GM12891 (cell line): Measurements from ENCODE around the gene CSNK1G1.

Experiments used
- PAX5 ChIP-seq: IDR thresholded peaks from 2 replicates; pipeline ENCODE4 v1.6.1; 2011; ENCODE audit warnings: low read length, moderate library complexity, mild to moderate bottlenecking; ENCODE audit not compliant: insufficient read depth, severe bottlenecking
- POLR2A ChIP-seq: IDR thresholded peaks from 2 replicates; pipeline ENCODE4 v1.6.1; 2011; ENCODE audit warnings: low read depth, low read length, control low read depth
- POLR2AphosphoS5 ChIP-seq: IDR thresholded peaks from 2 replicates; pipeline ENCODE4 v1.6.1; 2011; ENCODE audit warnings: low read depth, low read length, control low read depth
- TAF1 ChIP-seq: IDR thresholded peaks from 2 replicates; pipeline ENCODE4 v1.6.1; 2011; ENCODE audit warnings: low read depth, low read length, control low read depth

DNA sequence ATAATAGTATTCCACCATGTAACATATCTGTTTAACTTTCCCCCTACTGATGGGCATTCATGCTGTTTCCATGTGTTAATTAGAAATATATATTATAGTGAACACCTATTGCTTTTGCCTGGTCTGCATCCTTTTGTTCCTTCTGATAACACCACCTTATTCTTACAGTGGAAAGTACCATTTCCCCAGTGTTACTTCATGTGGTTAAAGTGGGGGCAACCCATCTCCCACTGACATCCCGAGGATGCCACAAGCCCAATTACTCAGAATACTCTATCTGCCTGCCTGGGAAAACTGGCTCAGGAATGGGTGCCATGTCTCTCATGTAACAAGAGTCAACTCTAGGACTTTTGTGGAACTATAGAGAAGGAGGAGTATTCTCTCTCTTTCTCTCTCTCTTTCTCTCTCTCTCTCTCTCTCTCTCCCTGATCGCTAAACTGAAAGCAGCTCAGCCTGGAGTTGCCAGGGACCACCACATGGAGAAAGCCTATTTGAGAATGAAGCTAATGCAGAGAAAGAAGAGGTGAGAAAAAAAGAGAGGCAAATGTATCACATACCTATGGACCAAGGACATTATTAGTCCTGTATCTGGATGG, 126.7 kb downstream of the CSNK1G1 start:
- TF ChIP-seq POLR2A (no peak), POLR2AphosphoS5 (no peak), TAF1 (no peak), PAX5 (no peak)
